ENCODE measurements around the gene PLA2G1B.

DNA sequence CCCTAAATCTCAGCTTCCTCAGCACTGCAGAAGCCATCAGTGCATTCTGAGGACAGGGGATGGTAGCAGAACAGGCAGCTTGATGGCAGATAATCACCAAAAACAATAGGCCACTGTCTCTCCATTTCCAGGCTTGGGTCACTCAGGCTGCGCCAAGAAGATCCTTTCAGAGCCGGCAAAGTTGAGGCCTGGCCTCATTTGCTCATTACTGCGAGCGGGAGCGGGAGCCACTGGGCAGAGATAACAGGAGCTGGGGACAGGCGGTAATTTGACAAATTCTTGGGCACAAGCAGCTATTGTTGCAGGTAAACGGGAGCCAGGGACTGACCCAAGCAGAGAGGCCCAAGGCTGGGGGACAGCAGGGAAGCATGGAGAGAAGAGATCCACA, 39.3 kb upstream of the PLA2G1B start:
- TF ChIP-seq, protein P1, sequence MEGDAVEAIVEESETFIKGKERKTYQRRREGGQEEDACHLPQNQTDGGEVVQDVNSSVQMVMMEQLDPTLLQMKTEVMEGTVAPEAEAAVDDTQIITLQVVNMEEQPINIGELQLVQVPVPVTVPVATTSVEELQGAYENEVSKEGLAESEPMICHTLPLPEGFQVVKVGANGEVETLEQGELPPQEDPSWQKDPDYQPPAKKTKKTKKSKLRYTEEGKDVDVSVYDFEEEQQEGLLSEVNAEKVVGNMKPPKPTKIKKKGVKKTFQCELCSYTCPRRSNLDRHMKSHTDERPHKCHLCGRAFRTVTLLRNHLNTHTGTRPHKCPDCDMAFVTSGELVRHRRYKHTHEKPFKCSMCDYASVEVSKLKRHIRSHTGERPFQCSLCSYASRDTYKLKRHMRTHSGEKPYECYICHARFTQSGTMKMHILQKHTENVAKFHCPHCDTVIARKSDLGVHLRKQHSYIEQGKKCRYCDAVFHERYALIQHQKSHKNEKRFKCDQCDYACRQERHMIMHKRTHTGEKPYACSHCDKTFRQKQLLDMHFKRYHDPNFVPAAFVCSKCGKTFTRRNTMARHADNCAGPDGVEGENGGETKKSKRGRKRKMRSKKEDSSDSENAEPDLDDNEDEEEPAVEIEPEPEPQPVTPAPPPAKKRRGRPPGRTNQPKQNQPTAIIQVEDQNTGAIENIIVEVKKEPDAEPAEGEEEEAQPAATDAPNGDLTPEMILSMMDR (IDR thresholded peaks at IDR 0.05), result no peak
- TF ChIP-seq POLR2A (IDR thresholded peaks at IDR 0.05), result no peak

Measured in heart left ventricle (tissue), 13 donors.